Mesenchymal stem cell (in vitro differentiated cells and primary cell): Measurements from ENCODE around the gene MPPED2.

ENCODE experiments used
- DNase-seq: peaks from one replicate; pipeline ENCODE4 v3.0.0-alpha.2; 2013
- H2AFZ ChIP-seq: one replicate; pipeline ENCODE4 v1.6.1; 2013; ENCODE audit warnings: low read depth, mild to moderate bottlenecking, control low read depth, inconsistent platforms, low read length, moderate library complexity
- H2AK5ac ChIP-seq: 2 replicates; pipeline ENCODE4 v1.6.1; 2013; ENCODE audit warnings: low read length, moderate library complexity, mild to moderate bottlenecking, inconsistent platforms; ENCODE audit not compliant: severe bottlenecking
- H2BK120ac ChIP-seq: one replicate; pipeline ENCODE4 v1.6.1; 2013; ENCODE audit warnings: low read depth, mild to moderate bottlenecking, inconsistent platforms, low read length, moderate library complexity
- H2BK12ac ChIP-seq, 2 experiments: one replicate each; pipeline ENCODE4 v1.6.1; 2013; ENCODE audit warnings: inconsistent platforms in 2 of 2, low read length in 2 of 2, mild to moderate bottlenecking in 2 of 2, moderate library complexity in 2 of 2, control low read depth in 1 of 2
- H2BK15ac ChIP-seq: one replicate; pipeline ENCODE4 v1.6.1; 2013; ENCODE audit warnings: mild to moderate bottlenecking, low read depth, inconsistent platforms; ENCODE audit not compliant: poor library complexity, severe bottlenecking
- H2BK5ac ChIP-seq: 2 replicates; pipeline ENCODE4 v1.6.1; 2013; ENCODE audit warnings: low read depth, mild to moderate bottlenecking, low read length, control low read depth, inconsistent platforms; ENCODE audit not compliant: poor library complexity, severe bottlenecking
- H3K14ac ChIP-seq, 2 experiments: one replicate each; pipeline ENCODE4 v1.6.1; 2013; ENCODE audit warnings: inconsistent platforms in 2 of 2, low read length in 2 of 2, control low read depth in 1 of 2, mild to moderate bottlenecking in 1 of 2, moderate library complexity in 1 of 2
- H3K18ac ChIP-seq, 2 experiments: one replicate each; pipeline ENCODE4 v1.6.1; 2013; ENCODE audit warnings: inconsistent platforms in 2 of 2, low read length in 2 of 2, control low read depth in 1 of 2, low read depth in 1 of 2, mild to moderate bottlenecking in 1 of 2
- H3K23ac ChIP-seq, 2 experiments: one replicate each; pipeline ENCODE4 v1.6.1; 2013; ENCODE audit warnings: inconsistent platforms in 2 of 2, low read length in 2 of 2, mild to moderate bottlenecking in 2 of 2, moderate library complexity in 2 of 2, control low read depth in 1 of 2
- H3K27ac ChIP-seq: 2 replicates; pipeline ENCODE4 v1.5.1; 2013; ENCODE audit warnings: mild to moderate bottlenecking, moderate library complexity, low read length, control low read depth, inconsistent platforms; ENCODE audit not compliant: poor library complexity, severe bottlenecking
- H3K27me3 ChIP-seq, 2 experiments: 2 replicates each; pipeline versions ENCODE4 v1.6.1 to v1.7.0; 2013; ENCODE audit warnings: low read length in 2 of 2, mild to moderate bottlenecking in 2 of 2, moderate library complexity in 2 of 2, control low read depth in 1 of 2, inconsistent platforms in 1 of 2; ENCODE audit not compliant: control insufficient read depth in 1 of 2, insufficient read depth in 1 of 2
- H3K36me3 ChIP-seq, 2 experiments: 2 replicates each; pipeline versions ENCODE4 v1.6.1 to v1.7.0; 2013; ENCODE audit warnings: low read length in 2 of 2, control low read depth in 1 of 2, inconsistent platforms in 1 of 2, low read depth in 1 of 2, mild to moderate bottlenecking in 1 of 2; ENCODE audit not compliant: insufficient read depth in 2 of 2, control insufficient read depth in 1 of 2
- H3K4ac ChIP-seq, 2 experiments: one replicate each; pipeline ENCODE4 v1.6.1; 2013; ENCODE audit warnings: inconsistent platforms in 2 of 2, low read length in 2 of 2, mild to moderate bottlenecking in 2 of 2, moderate library complexity in 2 of 2, control low read depth in 1 of 2, low read depth in 1 of 2
- H3K4me1 ChIP-seq: 2 replicates; pipeline ENCODE4 v1.6.1; 2013; ENCODE audit warnings: low read depth, low read length, control low read depth; ENCODE audit not compliant: control insufficient read depth, insufficient read depth
- H3K4me2 ChIP-seq: 2 replicates; pipeline ENCODE4 v1.6.1; 2013; ENCODE audit warnings: low read length, mild to moderate bottlenecking, inconsistent platforms; ENCODE audit not compliant: poor library complexity, severe bottlenecking
- H3K4me3 ChIP-seq, 2 experiments: 2 replicates each; pipeline versions ENCODE4 v1.5.1 to v1.7.0; 2013; ENCODE audit warnings: low read length in 2 of 2, mild to moderate bottlenecking in 2 of 2, control low read depth in 1 of 2, low read depth in 1 of 2; ENCODE audit not compliant: insufficient read depth in 1 of 2
- H3K79me1 ChIP-seq: replicated peaks from 2 replicates; pipeline ENCODE4 v1.6.1; 2013; ENCODE audit warnings: mild to moderate bottlenecking, control low read depth, low read length, inconsistent platforms; ENCODE audit not compliant: poor library complexity, severe bottlenecking
- H3K9ac ChIP-seq: 2 replicates; pipeline ENCODE4 v1.7.0; 2013; ENCODE audit warnings: mild to moderate bottlenecking, low read length, moderate library complexity
- H3K9me3 ChIP-seq: 2 replicates; pipeline ENCODE4 v1.7.0; 2013; ENCODE audit warnings: mild to moderate bottlenecking, low read length; ENCODE audit not compliant: control insufficient read depth
- H4K8ac ChIP-seq: one replicate; pipeline ENCODE4 v1.6.1; 2013; ENCODE audit warnings: inconsistent platforms, mild to moderate bottlenecking, low read length, moderate library complexity
- H4K91ac ChIP-seq: one replicate; pipeline ENCODE4 v1.6.1; 2013; ENCODE audit warnings: mild to moderate bottlenecking, low read length, inconsistent platforms
- WGBS: methylation state at CpG from one replicate; pipeline ENCODE4 v1.1.7; 2013; ENCODE audit warnings: mixed read lengths; 5-methylcytosine and 5-hydroxymethylcytosine counted together

Gene MPPED2

DNA sequence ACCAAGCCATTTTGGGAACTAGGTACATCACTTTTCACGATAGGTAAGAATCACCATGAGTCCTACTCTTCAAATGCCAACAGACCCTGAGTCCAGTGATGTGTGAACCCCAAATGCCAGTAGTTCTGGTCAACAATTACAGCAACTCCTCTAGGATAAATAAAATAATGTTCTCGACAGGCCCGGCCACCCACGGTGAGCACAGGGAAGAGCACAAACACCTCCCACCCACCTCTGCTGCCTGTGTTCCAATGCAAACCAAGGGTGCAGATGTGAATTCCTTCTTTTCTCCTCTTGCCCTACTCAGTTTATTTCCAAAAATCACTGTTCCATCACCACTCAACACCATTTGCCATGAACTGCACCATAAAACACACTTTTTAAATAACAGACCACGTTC is 33.3 kb downstream of the MPPED2 start:
- no peak overlapping the region for H3K27ac ChIP-seq
- H2BK120ac ChIP-seq = no peak overlapping the region
- no peak overlapping the region for H3K14ac ChIP-seq
- no peak overlapping the region for H3K9ac ChIP-seq
- H2BK5ac ChIP-seq = no peak overlapping the region
- no peaks in the 10 kb centered on the region for H3K4me1 ChIP-seq
- H2BK15ac ChIP-seq = no peak overlapping the region
- no peaks in the 10 kb centered on the region for H3K27me3 ChIP-seq
- H3K18ac ChIP-seq = no peak overlapping the region
- no peaks in the 10 kb centered on the region for H3K9me3 ChIP-seq
- DNase-seq = no peak
- no peak overlapping the region for H3K4ac ChIP-seq
- no peak overlapping the region for H4K91ac ChIP-seq
- H2AFZ ChIP-seq = no peak overlapping the region
- H3K36me3 ChIP-seq = no peaks in the 10 kb centered on the region
- no peak overlapping the region for H2AK5ac ChIP-seq
- no peak overlapping the region for H3K4me3 ChIP-seq
- H3K4me2 ChIP-seq = no peak overlapping the region
- H2BK12ac ChIP-seq = no peak overlapping the region
- H4K8ac ChIP-seq = no peak overlapping the region
- WGBS = 87% methylated on average over 4 of the region's 5 CpGs
- no peaks in the 10 kb centered on the region for H3K79me1 ChIP-seq
- H3K23ac ChIP-seq = no peak overlapping the region

DNA sequence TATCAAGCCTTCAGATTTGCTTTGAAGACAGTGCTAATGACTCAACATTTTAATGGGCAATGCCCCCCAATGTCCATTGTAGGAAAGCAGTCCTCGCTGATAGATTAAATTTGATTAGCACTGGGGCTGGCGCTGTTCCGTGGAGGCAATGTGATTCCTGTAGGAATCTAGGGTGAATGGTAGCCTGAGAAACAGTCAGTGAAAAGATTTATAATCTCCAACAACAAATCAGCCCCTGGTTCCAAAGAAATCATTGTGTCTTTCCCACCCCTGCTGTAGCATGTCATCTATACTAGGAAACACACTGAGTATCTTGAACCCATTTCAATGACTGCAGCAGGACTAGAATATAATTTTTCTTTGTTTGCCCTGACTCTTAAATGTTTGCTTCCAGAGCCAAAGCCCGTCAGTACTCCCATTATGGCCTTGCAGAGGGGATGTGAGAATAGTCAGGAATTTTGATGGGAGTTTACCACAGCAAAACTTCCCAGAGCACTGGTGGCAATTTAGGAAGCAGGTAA is 36.1 kb downstream of the MPPED2 start:
- Histone ChIP-seq H3K27ac (no peak overlapping the region), H2AFZ (no peak overlapping the region), H3K79me1 (no peaks in the 10 kb centered on the region), H2BK120ac (no peak overlapping the region), H4K91ac (no peak overlapping the region), H3K14ac (no peak overlapping the region), H2AK5ac (no peak overlapping the region), H3K9me3 (no peaks in the 10 kb centered on the region), H3K36me3 (no peaks in the 10 kb centered on the region), H3K18ac (no peak overlapping the region), H2BK12ac (no peak overlapping the region), H3K27me3 (no peaks in the 10 kb centered on the region), H3K4me1 (no peaks in the 10 kb centered on the region), H2BK5ac (no peak overlapping the region), H3K4me2 (no peak overlapping the region), H3K4ac (no peak overlapping the region), H3K4me3 (no peak overlapping the region), H3K23ac (no peak overlapping the region), H4K8ac (no peak overlapping the region), H2BK15ac (no peak overlapping the region), H3K9ac (no peak overlapping the region)
- 80% methylated on average over 3 of the region's 4 CpGs for WGBS
- no peak for DNase-seq

DNA sequence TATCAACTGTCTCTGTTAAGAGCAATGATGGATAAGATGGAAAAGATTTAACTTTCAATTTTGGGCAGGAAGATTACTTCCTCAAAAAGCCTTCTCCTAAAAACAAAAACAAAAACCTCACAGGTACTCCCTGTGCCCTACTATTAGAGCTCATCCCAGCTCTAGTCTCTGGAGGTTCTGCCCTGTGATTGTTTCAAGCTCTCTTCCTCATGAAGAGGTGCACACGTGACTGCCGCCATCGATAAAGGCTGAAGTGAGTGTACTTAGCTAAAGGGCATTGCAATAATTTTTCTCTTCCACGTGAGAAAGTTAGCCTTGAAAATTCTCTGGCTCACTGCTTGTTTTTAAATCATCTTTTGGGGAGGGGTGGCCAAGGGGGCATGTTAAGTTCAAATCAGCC is 36.6 kb downstream of the MPPED2 start:
- Histone ChIP-seq H3K79me1 (no peaks in the 10 kb centered on the region), H3K4me3 (no peak overlapping the region), H2AFZ (no peak overlapping the region), H2AK5ac (no peak overlapping the region), H3K4ac (no peak overlapping the region), H4K91ac (no peak overlapping the region), H3K14ac (no peak overlapping the region), H2BK15ac (no peak overlapping the region), H3K27ac (no peak overlapping the region), H2BK120ac (no peak overlapping the region), H3K36me3 (no peaks in the 10 kb centered on the region), H3K27me3 (no peaks in the 10 kb centered on the region), H2BK5ac (no peak overlapping the region), H4K8ac (no peak overlapping the region), H3K9me3 (no peaks in the 10 kb centered on the region), H3K9ac (no peak overlapping the region), H3K4me1 (no peaks in the 10 kb centered on the region), H3K23ac (no peak overlapping the region), H2BK12ac (no peak overlapping the region), H3K4me2 (no peak overlapping the region), H3K18ac (no peak overlapping the region)
- 72% methylated on average over 4 of the region's 4 CpGs for WGBS
- no peak for DNase-seq

DNA sequence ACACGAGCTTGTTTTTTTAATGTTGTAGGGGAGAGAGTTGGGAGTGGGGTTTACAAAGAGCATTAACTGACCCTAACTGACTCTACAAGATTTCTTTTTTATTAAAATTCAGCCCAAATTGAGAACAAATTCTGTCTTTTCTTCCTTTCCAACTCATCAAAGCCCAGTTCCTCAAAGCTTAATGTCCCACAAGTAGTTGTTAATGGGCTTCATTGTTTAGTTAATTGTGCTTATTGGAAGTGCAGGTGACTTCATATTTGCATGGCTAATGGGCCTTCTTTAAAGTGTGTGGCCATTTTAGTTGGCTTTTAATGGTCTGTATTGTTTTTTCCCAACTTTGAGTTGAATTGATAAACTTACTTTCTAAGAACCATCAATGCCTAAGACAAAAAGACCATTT is 39.8 kb downstream of the MPPED2 start:
- Histone ChIP-seq H3K36me3 (no peaks in the 10 kb centered on the region), H2AFZ (no peak overlapping the region), H3K4me2 (no peak overlapping the region), H2BK12ac (no peak overlapping the region), H2BK15ac (no peak overlapping the region), H3K4me3 (no peak overlapping the region), H3K79me1 (no peaks in the 10 kb centered on the region), H3K4me1 (no peaks in the 10 kb centered on the region), H3K14ac (no peak overlapping the region), H3K27me3 (no peaks in the 10 kb centered on the region), H4K8ac (no peak overlapping the region), H2AK5ac (no peak overlapping the region), H3K9ac (no peak overlapping the region), H3K27ac (no peak overlapping the region), H2BK5ac (no peak overlapping the region), H3K9me3 (no peaks in the 10 kb centered on the region), H2BK120ac (no peak overlapping the region), H3K18ac (no peak overlapping the region), H3K4ac (no peak overlapping the region), H4K91ac (no peak overlapping the region), H3K23ac (no peak overlapping the region)
- WGBS = no CpG with 5 or more reads among the region's 1 CpG
- no peak for DNase-seq
